DND-41 (cell line): ENCODE results near the gene TMTC1.

Experiments
- CTCF ChIP-seq: IDR thresholded peaks from 2 replicates; pipeline ENCODE4 v1.5.1; 2012; ENCODE audit warnings: borderline replicate concordance, low read length, moderate library complexity, mild to moderate bottlenecking; ENCODE audit not compliant: poor library complexity, severe bottlenecking; ENCODE audit errors: extremely low read depth
- EZH2 ChIP-seq: IDR thresholded peaks from 3 replicates; pipeline ENCODE4 v1.6.1; 2012; ENCODE audit warnings: borderline replicate concordance, low read depth, mild to moderate bottlenecking, moderate library complexity, low read length, inconsistent platforms; ENCODE audit not compliant: severe bottlenecking

GRCh38 chr12:29691161-29691854, 92.4 kb downstream of the TMTC1 start:
- TF ChIP-seq CTCF (no peak), EZH2 (no peak)
